MCF 10A (cell line): ENCODE data around the gene FHL3. TPM values are rescaled to one million over a fixed set of nuclear protein-coding genes. Genes with fewer than 3 reads are reported as not detected.
"Not testable (repeated sequence)": the region's sequence is repeated elsewhere in the genome, so short reads cannot be mapped to it uniquely, and the experiment has no call there.

Source experiments
- BruUV-seq: library from RNA; stranded (reverse); fragments of 400-500 nt; replicated peaks from 2 replicates; lab custom pipeline; 2021; lab: Mats Ljungman, UMichigan
- CTCF ChIA-PET: fragments of 300-600 bp; sonication (Branson Sonifier 250); formaldehyde crosslinking; extraction: SDS; loops from one replicate; lab custom pipeline; 2021; ENCODE audit warnings: antibody characterized with exemption, inconsistent platforms; lab: Yijun Ruan, JAX
- POLR2A ChIA-PET: fragments of 300-600, 350-650 bp; sonication (Branson Sonifier 250); formaldehyde crosslinking; extraction: SDS; loops from one replicate; lab custom pipeline; 2020; ENCODE audit warnings: antibody characterized with exemption, inconsistent platforms; lab: Yijun Ruan, JAX
- DNase-seq: peaks from one replicate; pipeline ENCODE4 v3.0.0-alpha.2; 2018; ENCODE audit not compliant: unreplicated experiment
- H3K27ac Mint-ChIP-seq: one replicate; pipeline ENCODE4 v1.8.0; 2022; ENCODE audit warnings: mild to moderate bottlenecking, low read depth, mixed read lengths; ENCODE audit not compliant: unreplicated experiment
- H3K27me3 Mint-ChIP-seq: one replicate; pipeline ENCODE4 v1.8.0; 2022; ENCODE audit warnings: mixed read lengths; ENCODE audit not compliant: insufficient read depth, unreplicated experiment
- H3K36me3 Mint-ChIP-seq: one replicate; pipeline ENCODE4 v1.8.0; 2022; ENCODE audit warnings: mild to moderate bottlenecking, moderate library complexity, mixed read lengths; ENCODE audit not compliant: insufficient read depth, unreplicated experiment
- H3K4me1 Mint-ChIP-seq: one replicate; pipeline ENCODE4 v1.8.0; 2022; ENCODE audit warnings: mixed read lengths; ENCODE audit not compliant: insufficient read depth, unreplicated experiment
- H3K4me3 Mint-ChIP-seq: one replicate; pipeline ENCODE4 v1.8.0; 2022; ENCODE audit warnings: mild to moderate bottlenecking, moderate library complexity, mixed read lengths; ENCODE audit not compliant: unreplicated experiment
- H3K9me3 Mint-ChIP-seq: one replicate; pipeline ENCODE4 v1.8.0; 2022; ENCODE audit warnings: mixed read lengths; ENCODE audit not compliant: unreplicated experiment
- CTCF ChIP-seq: fragments of 200-600 bp; IDR thresholded peaks from one replicate; pipeline ENCODE4 v1.8.0; 2022; ENCODE audit warnings: antibody characterized with exemption, mild to moderate bottlenecking; ENCODE audit not compliant: unreplicated experiment
- intact Hi-C: fragments of 100-400 bp; cut with micrococcal nuclease; formaldehyde crosslinking; loops from 2 replicates; pipeline ENCODE4 v1.14.1; 2022
- total RNA-seq: library from RNA; stranded (reverse); gene quantifications from 2 replicates; pipeline ENCODE4 v1.2.3, GENCODE V29; 2022

Gene FHL3
- total RNA-seq, 1 experiment from 2014 or later: 18.8 TPM

DNA sequence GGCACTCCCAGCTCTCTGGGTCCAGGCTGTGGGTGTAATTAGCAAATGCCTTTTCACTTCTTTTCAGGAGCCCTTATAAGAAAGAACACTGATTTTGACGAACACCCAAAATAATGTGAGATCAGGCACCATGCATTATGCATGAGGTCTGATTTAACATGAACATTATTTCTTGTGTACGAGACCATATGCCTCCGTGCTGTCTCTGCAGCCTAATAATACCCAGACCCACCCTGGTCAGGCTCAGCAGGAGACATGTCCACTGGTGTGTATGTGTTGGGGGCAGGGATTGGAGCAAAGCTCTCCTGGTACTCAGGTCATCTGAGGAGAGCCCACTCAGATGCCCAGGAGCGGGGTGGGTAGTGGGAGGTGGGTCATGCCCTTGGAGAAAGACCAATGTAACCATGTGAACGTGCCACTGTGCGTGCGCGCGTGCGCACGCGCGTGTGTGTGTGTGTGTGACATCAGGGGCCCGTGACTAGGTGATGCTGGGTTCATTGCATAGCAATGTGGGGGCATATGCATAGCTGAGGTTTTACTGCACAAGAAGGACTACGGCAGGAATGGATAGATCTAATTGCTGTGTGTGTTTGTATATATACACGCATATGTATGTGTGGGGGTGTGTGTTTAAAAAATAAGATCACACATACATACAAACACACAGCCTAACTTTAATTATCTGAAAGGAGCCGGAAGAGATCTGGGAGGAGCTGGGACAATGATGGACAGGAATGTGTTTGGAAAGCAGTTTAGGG, 34.2 kb upstream of the FHL3 start:
- ChIA-PET POLR2A (no interaction called here), CTCF (interaction anchor here (0.6 to 3.3 kb wide), 12 partner anchors 9 to 1447 kb away, joined by 3 to 13 read pairs (median 4); no protein-coding TSS in a partner anchor)
- no peak for DNase-seq
- intact Hi-C loops: loop anchor here (1.0 to 5.0 kb wide), 3 partner anchors 548 to 1053 kb away; no protein-coding TSS in a partner anchor
- peak overlapping the region; percentile 58 for H3K27ac Mint-ChIP-seq
- H3K4me3 Mint-ChIP-seq: no peak overlapping the region
- H3K9me3 Mint-ChIP-seq: no peaks in the 10 kb centered on the region
- H3K36me3 Mint-ChIP-seq: no peaks in the 10 kb centered on the region
- peaks cover 6% of the 10 kb centered on the region for H3K4me1 Mint-ChIP-seq
- peaks cover 29% of the 10 kb centered on the region for H3K27me3 Mint-ChIP-seq
- BruUV-seq: no TSS peak
- TF ChIP-seq CTCF: no peak

GRCh38 chr1:38038861-38039260, 33.5 kb upstream of the FHL3 start:
- TF ChIP-seq CTCF: no peak
- CTCF ChIA-PET: interaction anchor here (0.5 to 3.3 kb wide), 8 partner anchors 8 to 796 kb away, joined by 3 to 13 read pairs (median 5); no protein-coding TSS in a partner anchor
- BruUV-seq: no TSS peak
- Mint-ChIP-seq H3K27ac (peak overlapping the region; percentile 58), H3K9me3 (no peaks in the 10 kb centered on the region), H3K4me1 (peaks cover 6% of the 10 kb centered on the region), H3K4me3 (no peak overlapping the region), H3K27me3 (peaks cover 22% of the 10 kb centered on the region), H3K36me3 (no peaks in the 10 kb centered on the region)
- DNase-seq: peak; percentile 20
- POLR2A ChIA-PET: interaction anchor here (0.6 kb wide), 1 partner anchor 1576 kb away, joined by 3 read pairs; no protein-coding TSS in a partner anchor
- intact Hi-C loops: loop anchor here (5.0 kb wide), 2 partner anchors 548 to 1053 kb away; no protein-coding TSS in a partner anchor

- no TSS peak for BruUV-seq
- peaks cover 6% of the 10 kb centered on the region for H3K4me1 Mint-ChIP-seq
- no peak overlapping the region for H3K27ac Mint-ChIP-seq
- no peak for TF ChIP-seq CTCF
- CTCF ChIA-PET: interaction anchor here (0.5 to 3.3 kb wide), 5 partner anchors 11 to 797 kb away, joined by 3 to 12 read pairs (median 5); no protein-coding TSS in a partner anchor
- POLR2A ChIA-PET: no interaction called here
- no peak overlapping the region for H3K4me3 Mint-ChIP-seq
- DNase-seq: peak; percentile 43
- intact Hi-C loops: loop anchor here (5.0 kb wide), 2 partner anchors 550 to 1055 kb away; no protein-coding TSS in a partner anchor
- H3K36me3 Mint-ChIP-seq: no peaks in the 10 kb centered on the region
- peaks cover 7% of the 10 kb centered on the region for H3K27me3 Mint-ChIP-seq
- no peaks in the 10 kb centered on the region for H3K9me3 Mint-ChIP-seq
These were observed 32.1 kb upstream of the FHL3 start for GRCh38 chr1:38037221-38037939.

DNA sequence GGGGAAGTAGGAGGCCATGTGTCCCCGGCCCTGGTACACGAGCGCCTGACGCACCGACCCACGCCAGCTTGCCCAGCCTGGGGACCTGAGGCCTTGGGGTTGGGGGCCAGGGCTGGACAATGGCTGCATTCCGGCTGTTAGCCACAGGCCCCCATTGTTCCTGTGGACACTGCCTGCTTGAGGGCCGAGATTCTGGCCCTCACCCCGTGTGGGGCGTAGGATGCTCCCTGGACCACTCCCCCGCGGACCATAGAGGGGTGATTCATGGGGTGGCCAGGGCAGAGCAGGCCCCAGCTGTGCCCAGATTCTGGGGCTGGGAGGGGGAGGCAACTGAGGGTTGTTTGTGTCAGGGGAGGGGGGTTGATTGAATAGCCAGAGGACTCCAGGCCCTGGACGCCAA, 29.6 kb upstream of the FHL3 start:
- no TSS peak for BruUV-seq
- no peak for TF ChIP-seq CTCF
- intact Hi-C loops: loop anchor here (5.0 kb wide), 2 partner anchors 552 to 1057 kb away; no protein-coding TSS in a partner anchor
- H3K4me1 Mint-ChIP-seq: peaks cover 13% of the 10 kb centered on the region
- H3K4me3 Mint-ChIP-seq: no peak overlapping the region
- no peak overlapping the region for H3K27ac Mint-ChIP-seq
- DNase-seq: no peak
- CTCF ChIA-PET: no interaction called here
- POLR2A ChIA-PET: no interaction called here
- H3K27me3 Mint-ChIP-seq: no peaks in the 10 kb centered on the region
- peaks cover 4% of the 10 kb centered on the region for H3K36me3 Mint-ChIP-seq
- H3K9me3 Mint-ChIP-seq: no peaks in the 10 kb centered on the region

- ChIA-PET CTCF (interaction anchor here (0.6 to 1.3 kb wide), 3 partner anchors 119 to 802 kb away, joined by 3 read pairs; no protein-coding TSS in a partner anchor), POLR2A (interaction anchor here (1.2 kb wide), 2 partner anchors 37 to 802 kb away, joined by 3 to 5 read pairs; no protein-coding TSS in a partner anchor)
- H3K4me1 Mint-ChIP-seq: peaks cover 20% of the 10 kb centered on the region
- H3K27ac Mint-ChIP-seq, H3K9me3 Mint-ChIP-seq, H3K4me3 Mint-ChIP-seq, H3K36me3 Mint-ChIP-seq, DNase-seq, intact Hi-C loops, BruUV-seq, H3K27me3 Mint-ChIP-seq: not testable (repeated sequence)
These were observed 27.7 kb upstream of the FHL3 start for GRCh38 chr1:38032992-38033391.
